ENCODE measurements around the gene SH3GL3. TPM values are rescaled to one million over a fixed set of nuclear protein-coding genes. Genes with fewer than 3 reads are reported as not detected.
A peak's percentile ranks its signal among the peaks of the same experiment; 100 is the strongest.

The SH3GL3 gene
- total and polyA plus RNA-seq, 4 donors = 0.48 to 0.62 TPM; not detected in 2

DNA sequence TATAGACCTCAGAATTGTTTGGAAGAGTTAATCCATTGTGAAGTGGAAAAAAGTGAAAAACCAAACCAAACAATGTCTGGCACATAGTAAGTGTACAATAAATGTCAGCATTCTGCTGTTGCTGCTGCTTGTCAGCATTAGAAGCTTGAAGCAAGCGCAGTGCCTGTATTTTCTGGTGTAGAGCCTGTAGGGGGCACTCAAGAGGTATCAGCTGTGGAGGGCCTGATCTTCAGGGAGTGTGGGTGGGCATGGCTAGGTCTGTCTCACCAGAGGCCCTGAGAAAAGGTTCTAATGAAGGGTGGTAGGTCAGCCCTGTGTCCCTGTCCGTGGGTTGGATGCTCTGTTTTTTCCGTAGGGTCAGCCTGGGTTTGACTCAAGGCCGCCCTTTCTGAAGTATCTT, 210.4 kb downstream of the SH3GL3 start:
- intact Hi-C loops (cut with DNase I) = loop anchor here (5.0 to 10.0 kb wide), 3 partner anchors 47 to 180 kb away; no protein-coding TSS in a partner anchor
- Histone ChIP-seq H3K4me1 (ENCODE audit: control insufficient read depth in 1 of 2, insufficient read depth in 2 of 2, low read length in 2 of 2) (peaks cover 3 to 7% of the 10 kb centered on the region in 2 donors), H3K27ac (ENCODE audit: low read depth in 1 of 2, low read length in 2 of 2) (no peak overlapping the region)

DNA sequence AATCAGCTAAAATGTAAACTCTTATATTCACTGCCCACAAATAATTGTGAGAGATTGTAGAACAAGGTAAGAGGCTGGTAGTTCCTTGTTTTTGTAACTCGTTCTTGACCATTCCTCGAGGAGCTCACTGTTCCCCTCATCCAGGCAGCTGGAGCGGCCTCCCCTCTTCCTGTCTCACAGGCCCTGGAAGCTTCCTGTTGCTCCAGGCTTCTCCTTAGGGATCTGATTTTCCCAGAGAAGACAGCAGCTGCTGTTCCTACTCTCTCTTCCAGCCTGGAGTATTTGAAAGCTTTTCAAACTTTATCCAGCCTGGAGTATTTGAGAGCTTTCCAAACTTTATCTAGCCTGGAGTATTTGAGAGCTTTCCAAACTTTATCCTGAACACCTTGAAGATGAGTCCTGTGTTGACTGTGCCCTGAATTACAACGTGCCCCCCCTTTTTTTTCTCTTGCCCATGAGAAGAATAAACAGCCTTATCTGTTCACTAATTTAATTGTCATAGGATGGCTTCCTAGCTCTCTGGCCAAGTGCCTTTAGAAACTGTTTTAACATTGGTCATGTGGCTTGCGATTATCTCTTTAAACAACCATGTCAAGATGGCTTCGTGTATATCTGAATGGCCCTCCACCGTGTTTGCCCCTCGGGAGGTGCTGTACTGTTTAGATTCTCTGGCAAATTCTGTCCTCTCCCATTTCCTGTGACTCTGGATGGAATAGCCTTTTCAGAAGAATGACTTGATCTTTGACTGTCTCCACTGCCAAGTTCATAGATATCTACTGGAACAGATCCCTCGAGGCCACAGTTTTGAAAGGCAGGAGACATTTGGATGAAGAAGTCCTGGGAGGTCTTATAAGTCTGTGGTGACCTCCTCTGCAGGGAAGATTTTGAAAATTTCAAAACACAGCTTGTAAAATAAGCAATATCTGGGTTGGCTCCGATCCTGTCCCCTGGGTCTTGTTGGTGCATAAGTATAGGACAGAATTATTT, 211.6 kb downstream of the SH3GL3 start:
- H3K4me1 ChIP-seq (ENCODE audit: control insufficient read depth in 1 of 2, insufficient read depth in 2 of 2, low read length in 2 of 2) = peaks cover 3 to 7% of the 10 kb centered on the region in 2 donors
- ATAC-seq (ENCODE audit: low FRiP score) = peak; percentile 70

More for the DNA sequence above, 210.4 kb downstream of the SH3GL3 start:
- Histone ChIP-seq H3K4me3 (ENCODE audit: low read length in 2 of 2) (no peak overlapping the region), H3K36me3 (ENCODE audit: control insufficient read depth in 1 of 2, insufficient read depth in 2 of 2, low read length in 1 of 2) (no peaks in the 10 kb centered on the region), H3K9me3 (ENCODE audit: control insufficient read depth, low read length) (no peaks in the 10 kb centered on the region), H3K27me3 (ENCODE audit: control insufficient read depth in 1 of 2, insufficient read depth in 2 of 2, low read length in 1 of 2) (no peaks in the 10 kb centered on the region)
- 94 to 95% methylated on average over 4 of the region's 4 CpGs for WGBS, 2 donors
- no peak for DNase-seq
- ATAC-seq (ENCODE audit: low FRiP score) = no peak

DNA sequence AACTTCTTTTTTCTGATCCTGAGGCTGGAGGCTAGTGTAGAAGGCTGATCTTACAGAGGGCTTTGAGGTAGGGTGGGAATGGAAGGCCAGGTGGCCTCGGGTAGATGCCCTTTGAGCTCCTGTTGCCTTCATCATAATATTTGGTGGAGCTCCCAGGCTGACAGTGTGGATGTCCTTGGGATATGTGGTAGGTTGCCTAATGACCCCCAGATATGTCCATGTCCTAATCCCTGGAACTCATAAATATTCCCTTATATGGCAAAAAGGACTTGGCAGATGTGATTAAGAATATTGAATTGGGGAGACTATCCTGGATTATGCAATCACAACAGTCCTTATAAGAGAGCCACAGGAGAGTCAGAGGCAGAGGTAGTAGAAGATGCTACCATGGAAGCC, 212.3 kb downstream of the SH3GL3 start:
- Histone ChIP-seq H3K27me3 (ENCODE audit: control insufficient read depth in 1 of 2, insufficient read depth in 2 of 2, low read length in 1 of 2) (no peaks in the 10 kb centered on the region), H3K36me3 (ENCODE audit: control insufficient read depth in 1 of 2, insufficient read depth in 2 of 2, low read length in 1 of 2) (peaks cover 0 to 2% of the 10 kb centered on the region in 2 donors), H3K4me3 (ENCODE audit: low read length in 2 of 2) (no peak overlapping the region), H3K27ac (ENCODE audit: low read depth in 1 of 2, low read length in 2 of 2) (no peak overlapping the region), H3K9me3 (ENCODE audit: control insufficient read depth, low read length) (no peaks in the 10 kb centered on the region), H3K4me1 (ENCODE audit: control insufficient read depth in 1 of 2, insufficient read depth in 2 of 2, low read length in 2 of 2) (peaks cover 3 to 7% of the 10 kb centered on the region in 2 donors)
- 95 to 96% methylated on average over 1 of the region's 1 CpG for WGBS, 2 donors
- intact Hi-C loops (cut with DNase I) = loop anchor here (5.0 to 10.0 kb wide), 3 partner anchors 45 to 178 kb away; no protein-coding TSS in a partner anchor
- ATAC-seq (ENCODE audit: low FRiP score) (peak; percentile 52), DNase-seq (no peak)

More for the DNA sequence above, 211.6 kb downstream of the SH3GL3 start:
- WGBS, 2 donors = 31 to 32% methylated on average over 10 of the region's 10 CpGs
- Histone ChIP-seq H3K9me3 (ENCODE audit: control insufficient read depth, low read length) (no peaks in the 10 kb centered on the region), H3K27me3 (ENCODE audit: control insufficient read depth in 1 of 2, insufficient read depth in 2 of 2, low read length in 1 of 2) (no peaks in the 10 kb centered on the region), H3K36me3 (ENCODE audit: control insufficient read depth in 1 of 2, insufficient read depth in 2 of 2, low read length in 1 of 2) (no peaks in the 10 kb centered on the region), H3K4me3 (ENCODE audit: low read length in 2 of 2) (no peak overlapping the region), H3K27ac (ENCODE audit: low read depth in 1 of 2, low read length in 2 of 2) (peak overlapping the region in 1 of 2 donors; percentile 60)
- no peak for DNase-seq
- intact Hi-C loops (cut with DNase I) = loop anchor here (5.0 to 10.0 kb wide), 3 partner anchors 46 to 179 kb away; no protein-coding TSS in a partner anchor

DNA sequence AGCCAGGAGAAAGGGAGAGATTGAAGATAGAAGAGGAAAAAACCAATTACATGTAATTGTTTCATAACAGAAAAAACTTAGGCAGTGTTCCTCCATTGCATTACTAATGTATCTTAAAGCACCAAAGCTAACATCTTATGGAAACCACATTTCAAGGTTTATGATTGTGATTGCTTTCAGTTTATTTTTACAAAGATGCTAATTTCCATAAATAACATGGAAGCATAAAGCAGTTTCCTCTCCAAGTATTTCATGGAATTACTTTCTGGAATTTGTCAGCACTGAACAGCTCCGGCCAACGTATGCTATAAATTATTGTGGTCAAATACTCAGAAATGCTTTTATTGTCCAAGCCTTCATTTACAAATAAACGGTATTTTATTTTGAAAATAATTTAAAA, 218.3 kb downstream of the SH3GL3 start:
- Histone ChIP-seq H3K27ac (ENCODE audit: low read depth in 1 of 2, low read length in 2 of 2) (no peak overlapping the region), H3K36me3 (ENCODE audit: control insufficient read depth in 1 of 2, insufficient read depth in 2 of 2, low read length in 1 of 2) (peaks cover 0 to 2% of the 10 kb centered on the region in 2 donors), H3K4me3 (ENCODE audit: low read length in 2 of 2) (no peak overlapping the region), H3K9me3 (ENCODE audit: control insufficient read depth, low read length) (no peaks in the 10 kb centered on the region), H3K4me1 (ENCODE audit: control insufficient read depth in 1 of 2, insufficient read depth in 2 of 2, low read length in 2 of 2) (no peaks in the 10 kb centered on the region), H3K27me3 (ENCODE audit: control insufficient read depth in 1 of 2, insufficient read depth in 2 of 2, low read length in 1 of 2) (no peaks in the 10 kb centered on the region)
- DNase-seq (no peak), ATAC-seq (ENCODE audit: low FRiP score) (no peak)
- WGBS, 2 donors = 8 to 15% methylated on average over 3 of the region's 3 CpGs
- intact Hi-C loops (cut with DNase I) = no loop called here

Other genes with a start within 250 kb of the SH3GL3 start
- gene HDGFL3, start 239.5 kb upstream of the SH3GL3 start, total RNA-seq = 10 to 100 TPM; 65.3 to 68.4 TPM
- 10 to 100 TPM; 28.0 to 68.1 TPM for gene HDGFL3, start 239.5 kb upstream of the SH3GL3 start, polyA plus RNA-seq
- gene BNC1, start 162.7 kb upstream of the SH3GL3 start, total RNA-seq = under 1 TPM; 0.13 to 0.21 TPM
- not detected for gene BNC1, start 162.7 kb upstream of the SH3GL3 start, polyA plus RNA-seq
- gene ADAMTSL3, start 206.8 kb downstream of the SH3GL3 start, total RNA-seq = 10 to 100 TPM; 54.8 to 74.5 TPM
- 10 to 100 TPM in 1 of 2 donors, 1 to 10 TPM in 1; 4.6 to 18.3 TPM for gene ADAMTSL3, start 206.8 kb downstream of the SH3GL3 start, polyA plus RNA-seq

Measured in aorta (tissue), 5 donors.